AG04449 (cell line): ENCODE results near the gene ELP5.
A peak's percentile ranks its signal among the peaks of the same experiment; 100 is the strongest.

Experiments used
- CTCF ChIA-PET: fragments of 350-600 bp; formaldehyde crosslinking; extraction: SDS; loops from one replicate; lab custom pipeline; 2021; ENCODE audit warnings: antibody characterized with exemption; lab: Yijun Ruan, JAX
- POLR2A ChIA-PET: fragments of 400-600, 350-600 bp; formaldehyde crosslinking; extraction: SDS; loops from one replicate; lab custom pipeline; 2020; ENCODE audit warnings: antibody characterized with exemption, inconsistent platforms; lab: Yijun Ruan, JAX
- DNase-seq: peaks from one replicate; pipeline ENCODE4 v3.0.0-alpha.2; 2010; ENCODE audit warnings: low read depth, low spot score
- H3K4me3 ChIP-seq: 2 replicates; pipeline ENCODE4 v1.5.1; 2011; ENCODE audit warnings: low read depth, mild to moderate bottlenecking, control low read depth, low read length
- TF ChIP-seq, protein P1 (sequence below): IDR thresholded peaks from one replicate; pipeline ENCODE4 v1.5.1; 2011; ENCODE audit warnings: mild to moderate bottlenecking, moderate library complexity, low read length, control low read depth, inconsistent platforms; ENCODE audit not compliant: insufficient read depth; ENCODE audit errors: missing control alignments

The ELP5 gene

GRCh38 chr17:7281074-7281952 is 29.3 kb downstream of the ELP5 start, which contains the start of gene SLC2A4:
Gene SLC2A4, plus strand, starts transcription at chr17:7281718. Its CDS starts 217 bp downstream, at chr17:7281935.
- TF ChIP-seq, protein P1, sequence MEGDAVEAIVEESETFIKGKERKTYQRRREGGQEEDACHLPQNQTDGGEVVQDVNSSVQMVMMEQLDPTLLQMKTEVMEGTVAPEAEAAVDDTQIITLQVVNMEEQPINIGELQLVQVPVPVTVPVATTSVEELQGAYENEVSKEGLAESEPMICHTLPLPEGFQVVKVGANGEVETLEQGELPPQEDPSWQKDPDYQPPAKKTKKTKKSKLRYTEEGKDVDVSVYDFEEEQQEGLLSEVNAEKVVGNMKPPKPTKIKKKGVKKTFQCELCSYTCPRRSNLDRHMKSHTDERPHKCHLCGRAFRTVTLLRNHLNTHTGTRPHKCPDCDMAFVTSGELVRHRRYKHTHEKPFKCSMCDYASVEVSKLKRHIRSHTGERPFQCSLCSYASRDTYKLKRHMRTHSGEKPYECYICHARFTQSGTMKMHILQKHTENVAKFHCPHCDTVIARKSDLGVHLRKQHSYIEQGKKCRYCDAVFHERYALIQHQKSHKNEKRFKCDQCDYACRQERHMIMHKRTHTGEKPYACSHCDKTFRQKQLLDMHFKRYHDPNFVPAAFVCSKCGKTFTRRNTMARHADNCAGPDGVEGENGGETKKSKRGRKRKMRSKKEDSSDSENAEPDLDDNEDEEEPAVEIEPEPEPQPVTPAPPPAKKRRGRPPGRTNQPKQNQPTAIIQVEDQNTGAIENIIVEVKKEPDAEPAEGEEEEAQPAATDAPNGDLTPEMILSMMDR: no peak
- CTCF ChIA-PET: interaction anchor here (0.6 to 13.4 kb wide), 12 partner anchors 10 to 308 kb away, joined by 3 to 255 read pairs (median 7); partner anchors contain the start of gene NEURL4
- H3K4me3 ChIP-seq: peak within 1 kb of the TSS; percentile 52
- POLR2A ChIA-PET: interaction anchor here (0.6 to 1.4 kb wide), 3 partner anchors 22 to 70 kb away, joined by 3 to 4 read pairs (median 3); no protein-coding TSS in a partner anchor
- no peak for DNase-seq

GRCh38 chr17:7281953-7282751 is 30.1 kb downstream of the ELP5 start:
- peak overlapping the region; percentile 52 for H3K4me3 ChIP-seq
- ChIA-PET POLR2A (interaction anchor here (0.7 to 1.4 kb wide), 2 partner anchors 16 to 22 kb away, joined by 3 to 4 read pairs; no protein-coding TSS in a partner anchor), CTCF (interaction anchor here (0.8 to 13.4 kb wide), 10 partner anchors 9 to 405 kb away, joined by 3 to 255 read pairs (median 15); partner anchors contain the start of genes TP53 and WRAP53)
- no peak for DNase-seq
- TF ChIP-seq, protein P1: no peak

DNA sequence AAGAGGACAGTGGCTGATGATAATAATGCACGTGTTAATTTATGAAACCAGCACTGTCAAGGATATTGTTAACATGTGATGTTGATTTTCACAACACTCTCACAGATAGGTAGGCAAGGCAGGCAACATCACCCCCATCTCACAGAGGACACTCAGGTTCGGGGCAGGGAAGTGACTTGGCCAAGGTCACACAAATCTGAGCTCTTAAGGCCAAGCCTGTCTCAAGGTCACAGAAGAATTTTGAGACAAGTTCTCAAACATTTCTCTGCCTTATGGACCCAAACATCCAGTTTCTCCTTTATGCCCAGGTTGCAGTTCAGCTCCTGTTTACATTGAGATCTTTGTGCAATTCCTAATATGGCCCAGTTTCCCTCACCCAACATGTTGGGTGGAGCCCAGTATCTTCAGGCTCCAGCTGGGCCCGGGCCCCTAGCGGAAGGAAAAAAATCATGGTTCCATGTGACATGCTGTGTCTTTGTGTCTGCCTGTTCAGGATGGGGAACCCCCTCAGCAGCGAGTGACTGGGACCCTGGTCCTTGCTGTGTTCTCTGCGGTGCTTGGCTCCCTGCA is 30.8 kb downstream of the ELP5 start:
- DNase-seq: no peak

GRCh38 chr17:7283471-7284216 is 31.6 kb downstream of the ELP5 start:
- no peak for DNase-seq
- CTCF ChIA-PET: interaction anchor here (0.8 to 13.4 kb wide), 7 partner anchors 8 to 277 kb away, joined by 3 to 255 read pairs (median 7); no protein-coding TSS in a partner anchor
- no peak overlapping the region for H3K4me3 ChIP-seq
- POLR2A ChIA-PET: no interaction called here
- TF ChIP-seq, protein P1: no peak

More for the DNA sequence above, 30.8 kb downstream of the ELP5 start:
- H3K4me3 ChIP-seq: no peak overlapping the region
- CTCF ChIA-PET: interaction anchor here (0.8 to 13.4 kb wide), 7 partner anchors 9 to 405 kb away, joined by 3 to 255 read pairs (median 7); partner anchors contain the start of genes TP53 and WRAP53
- POLR2A ChIA-PET: interaction anchor here (0.6 to 0.7 kb wide), 2 partner anchors 16 kb away, joined by 3 to 4 read pairs; no protein-coding TSS in a partner anchor
- TF ChIP-seq, protein P1: no peak

DNA sequence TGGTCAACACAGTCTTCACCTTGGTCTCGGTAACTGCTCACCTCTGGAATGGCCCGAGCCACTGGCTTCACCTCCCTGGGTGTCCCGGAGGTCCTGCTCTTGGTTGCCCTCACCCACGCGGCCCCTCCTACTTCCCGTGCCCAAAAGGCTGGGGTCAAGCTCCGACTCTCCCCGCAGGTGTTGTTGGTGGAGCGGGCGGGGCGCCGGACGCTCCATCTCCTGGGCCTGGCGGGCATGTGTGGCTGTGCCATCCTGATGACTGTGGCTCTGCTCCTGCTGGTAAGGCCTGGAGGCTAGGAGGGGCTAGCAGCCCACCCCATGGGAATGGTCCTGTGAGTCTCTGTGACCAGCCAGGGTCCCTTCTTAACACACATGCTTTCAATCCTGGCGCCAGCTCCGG is 32.9 kb downstream of the ELP5 start:
- no peak overlapping the region for H3K4me3 ChIP-seq
- no peak for DNase-seq
- CTCF ChIA-PET: interaction anchor here (1.0 to 13.4 kb wide), 4 partner anchors 16 to 85 kb away, joined by 3 to 255 read pairs (median 4); no protein-coding TSS in a partner anchor
- POLR2A ChIA-PET: interaction anchor here (0.9 kb wide), 1 partner anchor 30 kb away, joined by 3 read pairs; the partner anchor contains the start of gene GPS2
- TF ChIP-seq, protein P1: no peak
